HG03558 (cell line): ENCODE data around the gene TSPAN15.

ENCODE experiments used
- ATAC-seq: cut with Tn5 transposase; IDR thresholded peaks from one replicate; pipeline ENCODE4 v1.9.1; 2021; ENCODE audit warnings: moderate number of reproducible peaks; ENCODE audit not compliant: unreplicated experiment; ENCODE audit errors: extremely low read depth

Gene TSPAN15

GRCh38 chr10:69498711-69499471 lies 47.6 kb downstream of the TSPAN15 start:
- no peak for ATAC-seq

DNA sequence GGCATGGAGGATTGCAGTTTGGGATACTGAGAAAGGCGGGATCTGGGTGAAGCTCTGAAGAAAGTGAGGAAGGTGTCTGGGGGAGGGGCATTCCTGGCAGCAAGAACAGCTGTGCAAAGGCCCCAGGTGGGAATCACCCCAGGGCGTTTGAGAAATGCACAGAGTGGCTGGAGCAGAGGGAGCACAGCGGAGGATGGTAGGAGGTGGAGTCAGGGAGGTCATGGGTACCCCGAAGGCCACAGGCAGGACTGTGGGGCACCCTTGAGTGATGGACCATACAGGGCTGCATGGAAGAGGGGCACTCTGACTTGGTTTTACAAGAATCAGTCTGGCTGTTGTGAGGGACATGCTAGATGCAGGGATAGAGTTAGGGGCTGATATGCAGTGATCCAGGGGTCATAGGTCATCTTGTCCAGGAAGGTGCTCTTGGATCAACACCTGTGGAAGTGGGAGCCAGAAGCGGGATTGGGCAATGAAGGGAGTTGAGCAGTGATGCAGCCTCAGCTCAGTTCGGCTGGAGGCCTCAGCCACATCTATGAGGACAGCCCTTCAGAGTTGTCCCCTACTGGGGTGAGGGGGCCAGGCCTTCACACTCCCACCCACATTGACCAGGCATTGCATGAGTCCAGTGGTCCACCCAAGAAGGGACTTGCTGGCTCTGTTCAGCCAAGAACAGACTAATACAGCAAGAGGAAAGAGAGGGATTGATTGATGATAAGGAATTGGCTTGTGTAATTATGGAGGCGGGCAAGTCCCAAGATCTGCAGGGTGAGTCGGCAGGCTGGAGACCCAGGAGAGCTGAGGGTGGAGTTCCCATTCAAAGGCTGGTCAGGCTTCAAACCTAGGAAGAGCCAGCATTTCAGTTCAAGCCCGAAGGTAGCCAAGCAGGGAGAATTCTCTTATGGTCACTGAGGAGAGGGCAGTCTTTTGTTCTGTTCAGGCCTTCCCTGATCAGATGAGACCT lies 48.7 kb downstream of the TSPAN15 start:
- no peak for ATAC-seq

DNA sequence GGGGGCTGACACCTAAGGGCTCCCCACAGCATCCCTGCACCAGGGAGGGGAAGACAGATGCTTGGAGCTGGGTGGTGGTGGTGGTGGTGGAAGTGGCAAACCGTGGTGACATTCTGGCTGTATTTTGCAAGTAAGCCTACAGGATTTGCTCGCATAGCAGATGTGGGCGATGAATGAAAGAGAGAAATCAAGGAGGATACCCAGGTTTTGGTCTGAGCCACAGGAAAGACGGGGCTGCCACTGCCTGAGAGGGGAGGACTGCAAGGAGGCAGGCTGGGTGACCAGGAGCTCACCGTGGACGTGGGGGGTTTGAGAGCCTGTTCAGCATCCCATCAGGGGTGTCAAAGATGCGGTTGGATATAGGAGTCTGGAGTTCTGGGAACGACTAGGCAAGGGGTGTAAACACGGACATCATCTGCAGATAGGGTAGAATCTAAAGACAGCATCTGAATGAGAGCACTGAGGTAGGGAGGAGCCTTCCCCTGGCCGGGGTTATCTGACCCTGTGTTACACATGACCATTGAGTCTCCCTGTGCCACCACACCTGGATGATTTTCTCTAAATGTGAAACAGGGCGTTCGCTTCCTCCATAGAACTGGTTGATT lies 49.7 kb downstream of the TSPAN15 start:
- ATAC-seq: no peak

GRCh38 chr10:69501657-69502056 lies 50.4 kb downstream of the TSPAN15 start:
- no peak for ATAC-seq

DNA sequence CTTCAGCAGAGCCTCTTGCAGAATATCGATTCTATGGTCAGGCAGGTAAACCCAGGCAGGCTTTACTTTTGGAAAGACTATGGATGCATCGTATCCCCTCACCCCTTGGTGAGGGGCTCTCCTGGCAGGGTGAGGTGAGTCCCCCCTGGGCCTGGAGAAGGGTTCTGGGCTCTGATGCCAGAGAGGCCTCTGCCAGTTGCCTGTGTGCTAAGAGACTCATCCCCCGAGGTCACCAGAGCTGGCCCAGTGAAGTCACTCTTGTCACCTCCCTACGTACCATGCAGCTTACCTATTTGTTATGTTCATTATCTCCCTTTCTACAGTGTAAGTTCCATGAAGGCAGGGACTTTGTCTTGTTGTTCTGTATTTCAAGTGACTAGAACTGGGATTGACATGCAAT lies 51.3 kb downstream of the TSPAN15 start:
- no peak for ATAC-seq

DNA sequence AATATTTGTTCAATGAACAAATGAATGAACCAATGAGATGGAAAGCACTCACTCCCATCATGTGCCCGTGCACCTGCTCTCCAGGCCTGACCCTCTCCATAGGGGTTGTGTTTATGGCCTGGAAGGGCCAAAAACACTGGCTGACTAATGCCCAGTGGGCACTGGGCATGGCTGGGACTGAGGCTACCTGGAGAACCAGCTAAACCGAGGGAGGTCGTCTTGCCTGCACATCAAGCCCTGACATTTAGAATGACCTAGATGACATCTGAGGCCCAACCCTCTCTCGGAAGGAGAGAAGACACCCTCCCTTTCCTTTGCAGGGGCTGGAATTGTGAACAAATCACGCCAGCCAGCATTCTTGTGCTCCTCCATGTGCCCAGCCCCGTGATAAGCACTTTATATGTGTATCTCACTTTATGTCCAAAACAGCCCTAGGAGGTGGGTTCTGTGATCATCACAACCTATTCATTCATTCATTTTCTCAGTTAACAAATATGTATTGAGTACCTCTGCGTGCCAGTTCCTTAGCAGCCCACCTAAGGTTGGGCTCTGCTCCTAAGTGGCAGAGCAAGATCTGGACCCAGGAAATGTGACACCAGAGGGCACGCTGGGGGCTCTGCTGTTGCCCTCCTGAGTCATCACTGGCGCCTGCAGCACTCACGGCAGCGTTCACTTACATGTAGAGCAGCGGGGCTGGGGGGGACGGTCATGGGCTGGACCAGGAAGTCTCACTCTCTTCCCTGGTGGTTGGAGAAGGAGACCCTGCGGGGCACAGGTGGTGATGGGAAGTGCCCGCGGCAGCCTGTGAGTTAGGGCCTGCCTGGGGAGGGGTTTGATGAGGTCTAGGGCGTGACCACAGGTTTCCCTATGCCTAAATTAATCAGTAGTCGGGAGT lies 52.0 kb downstream of the TSPAN15 start:
- no peak for ATAC-seq

DNA sequence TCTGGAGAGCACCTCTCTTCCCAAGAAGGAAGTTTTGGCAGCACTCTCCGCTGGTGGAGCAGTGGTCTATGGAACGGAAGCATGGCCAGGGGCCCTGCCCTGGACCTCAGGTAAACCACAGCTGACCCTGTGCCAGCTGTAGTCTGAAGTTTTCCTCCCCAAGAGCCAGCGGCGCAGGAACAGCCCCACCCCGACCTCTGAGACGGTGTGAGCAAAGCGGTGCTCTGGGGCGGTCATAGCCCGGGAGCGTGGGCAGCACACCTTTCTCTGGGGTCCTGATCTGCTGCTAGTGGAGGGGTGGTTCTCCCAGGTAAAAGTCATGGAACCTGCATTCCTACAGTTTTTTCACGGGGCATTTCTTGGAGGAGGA lies 52.6 kb downstream of the TSPAN15 start:
- ATAC-seq: no peak

DNA sequence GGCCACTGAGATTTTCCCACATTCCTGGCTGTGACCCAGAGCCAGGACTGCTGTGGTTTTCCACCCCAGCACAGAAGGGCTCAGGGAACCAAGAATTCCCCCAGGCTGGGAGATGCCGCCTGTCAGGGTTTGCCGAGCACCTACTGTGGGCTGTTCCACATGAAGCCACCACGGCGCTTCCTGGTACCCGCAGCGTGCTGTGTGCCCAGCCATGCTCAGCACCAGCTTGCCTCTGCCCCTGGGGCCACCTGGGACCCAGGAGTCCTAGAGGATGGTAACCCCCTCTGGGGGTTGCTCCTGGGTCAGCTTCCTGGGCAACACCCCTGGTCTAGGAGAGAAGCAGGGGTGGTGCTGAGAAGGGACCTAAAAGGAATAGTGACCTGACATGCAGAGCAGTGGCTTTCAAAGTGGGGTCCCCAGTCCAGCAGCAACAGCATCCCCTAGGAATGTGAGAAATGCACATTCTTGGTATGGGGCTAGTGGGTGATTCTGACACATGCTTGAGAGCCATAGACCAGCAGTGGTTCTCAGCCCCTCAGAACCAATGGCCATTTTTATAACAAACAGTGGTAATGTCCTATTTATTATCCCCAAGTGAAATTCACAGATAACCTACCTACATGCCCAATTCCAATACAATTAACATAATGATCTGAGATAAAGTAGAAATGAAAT lies 53.4 kb downstream of the TSPAN15 start:
- no peak for ATAC-seq

DNA sequence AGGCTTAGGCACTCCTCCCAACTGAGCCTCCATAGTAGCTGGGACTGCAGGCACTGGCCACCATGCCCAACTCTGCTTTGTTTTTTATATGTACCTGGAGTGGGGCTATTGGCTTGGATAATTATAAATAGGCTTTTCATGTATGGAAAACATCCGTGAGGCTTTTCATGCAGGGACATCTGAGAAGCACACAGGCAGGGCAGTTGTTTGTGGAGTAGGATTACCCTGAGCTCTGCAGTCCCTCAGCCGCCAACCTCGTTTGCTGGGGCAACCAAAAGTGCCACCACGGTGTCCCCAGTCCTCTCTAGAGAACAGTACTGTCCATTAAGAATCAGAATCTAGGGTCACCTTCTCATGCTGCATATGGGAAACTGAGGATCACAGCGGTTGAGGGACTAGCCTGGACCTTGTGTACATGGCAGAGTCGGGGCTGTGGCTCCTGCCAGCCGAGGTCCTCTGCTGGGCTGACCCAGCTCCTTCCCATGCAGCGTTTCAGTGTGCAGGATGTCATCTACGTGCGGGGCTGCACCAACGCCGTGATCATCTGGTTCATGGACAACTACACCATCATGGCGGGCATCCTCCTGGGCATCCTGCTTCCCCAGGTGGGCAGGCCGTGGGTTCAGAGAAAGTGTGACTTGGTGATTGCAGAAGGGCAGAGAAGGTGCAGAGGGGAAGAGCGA lies 54.5 kb downstream of the TSPAN15 start:
- ATAC-seq: no peak

GRCh38 chr10:69506487-69506833 lies 55.2 kb downstream of the TSPAN15 start:
- no peak for ATAC-seq

GRCh38 chr10:69506834-69507713 lies 55.8 kb downstream of the TSPAN15 start:
- ATAC-seq: no peak

DNA sequence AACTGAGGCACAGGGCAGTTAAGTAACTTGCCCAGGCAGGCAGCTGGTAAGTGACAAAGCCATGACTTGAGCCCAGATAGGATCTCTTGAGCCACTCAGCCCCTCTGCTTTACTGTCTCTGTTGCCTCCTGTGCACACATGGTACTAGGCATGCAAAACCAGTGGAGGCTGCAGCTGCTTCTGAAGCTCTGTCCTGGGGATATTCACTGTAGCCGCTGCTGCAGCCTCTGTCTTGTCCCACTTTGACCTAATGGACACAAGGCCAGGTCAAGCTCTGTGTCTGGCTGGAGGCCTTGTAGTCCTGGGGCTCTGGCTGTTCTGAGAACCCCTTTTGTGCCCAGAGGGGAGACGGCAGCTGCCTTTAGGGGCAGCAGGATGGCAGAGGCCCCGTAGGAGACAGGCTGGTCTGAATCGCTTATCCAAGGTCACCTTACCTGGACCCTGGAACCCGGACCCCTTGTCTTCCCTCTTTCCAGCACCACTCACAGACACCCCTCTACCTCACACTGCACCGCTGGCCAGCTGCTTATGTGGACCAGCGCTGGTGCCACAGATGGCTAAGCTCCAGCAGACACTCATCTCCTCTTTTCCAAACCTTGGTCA lies 57.6 kb downstream of the TSPAN15 start:
- no peak for ATAC-seq

DNA sequence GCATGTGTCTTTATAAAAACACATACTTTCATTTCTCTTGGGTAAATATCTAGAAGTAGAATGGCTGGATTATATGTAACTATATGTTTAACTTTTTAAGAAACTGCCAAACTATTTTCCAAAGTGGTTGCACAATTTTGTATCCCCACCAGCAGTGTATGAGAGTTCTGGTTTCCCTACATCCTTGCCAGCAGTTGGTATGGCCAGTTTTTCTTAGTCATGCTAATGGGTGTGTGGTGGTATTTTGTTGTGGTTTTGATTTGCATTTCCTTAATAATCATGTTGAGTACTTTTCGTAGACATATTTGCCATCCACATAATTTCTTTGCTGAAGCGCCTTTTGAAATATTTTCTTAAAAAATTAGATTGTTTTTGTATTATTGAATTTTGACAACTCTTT lies 61.6 kb downstream of the TSPAN15 start:
- no peak for ATAC-seq

DNA sequence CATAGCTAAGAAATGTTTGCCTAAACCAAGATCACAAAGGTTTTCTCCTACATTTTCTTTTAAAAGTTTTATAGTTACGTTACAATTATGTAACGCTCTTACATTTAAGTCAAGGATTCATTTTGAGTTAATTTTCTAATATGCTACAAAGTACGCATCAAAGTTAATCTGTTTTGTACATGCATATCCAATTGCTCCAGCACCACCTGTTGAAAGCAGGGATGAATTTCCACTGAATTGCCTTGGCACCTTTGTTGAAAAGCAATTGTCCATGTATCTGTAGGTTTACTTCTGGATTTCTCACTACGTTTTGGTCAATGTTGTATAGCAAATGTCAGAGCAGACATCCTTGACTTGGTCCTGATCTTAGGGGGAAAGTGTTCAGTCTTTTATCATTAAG lies 62.4 kb downstream of the TSPAN15 start:
- no peak for ATAC-seq

DNA sequence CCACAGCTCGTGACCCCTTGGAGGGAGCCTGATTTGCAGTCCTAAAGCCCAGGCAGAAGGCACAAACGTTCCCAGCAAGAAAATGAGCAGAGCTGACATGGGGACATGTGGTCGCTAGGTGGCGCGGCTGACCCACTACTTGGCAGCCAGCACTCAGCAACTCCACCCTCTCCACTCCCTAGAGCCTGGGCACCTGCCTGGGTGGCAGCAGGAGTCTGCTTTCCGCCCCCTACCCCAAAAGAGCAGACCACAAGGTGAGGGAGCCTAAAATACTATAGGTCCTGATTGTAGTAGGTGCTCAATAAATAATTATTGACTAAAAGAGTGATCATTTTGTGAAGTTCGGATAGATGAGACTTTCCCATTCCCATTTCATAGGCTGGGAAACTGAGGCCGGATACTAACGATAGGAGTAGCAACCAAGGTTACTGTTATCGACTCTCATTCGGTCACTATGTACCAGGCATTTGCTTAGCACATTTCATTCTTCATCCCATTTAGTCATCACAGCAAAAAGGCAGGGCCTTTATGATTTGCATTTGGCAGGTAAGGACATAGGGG lies 64.5 kb downstream of the TSPAN15 start:
- ATAC-seq: no peak

GRCh38 chr10:69516316-69516715 lies 65.1 kb downstream of the TSPAN15 start:
- no peak for ATAC-seq

GRCh38 chr10:69516796-69517195 lies 65.5 kb downstream of the TSPAN15 start:
- no peak for ATAC-seq
